NCI-H2196 treated with DMSO at 0.1 percent for 48 hours (cell line): ENCODE results near the gene LIPC.

Experiments
- DNase-seq: peaks from one replicate; lab custom pipeline; 2025; ENCODE audit not compliant: unreplicated experiment; lab: John Stamatoyannopoulos, UW

LIPC gene

DNA sequence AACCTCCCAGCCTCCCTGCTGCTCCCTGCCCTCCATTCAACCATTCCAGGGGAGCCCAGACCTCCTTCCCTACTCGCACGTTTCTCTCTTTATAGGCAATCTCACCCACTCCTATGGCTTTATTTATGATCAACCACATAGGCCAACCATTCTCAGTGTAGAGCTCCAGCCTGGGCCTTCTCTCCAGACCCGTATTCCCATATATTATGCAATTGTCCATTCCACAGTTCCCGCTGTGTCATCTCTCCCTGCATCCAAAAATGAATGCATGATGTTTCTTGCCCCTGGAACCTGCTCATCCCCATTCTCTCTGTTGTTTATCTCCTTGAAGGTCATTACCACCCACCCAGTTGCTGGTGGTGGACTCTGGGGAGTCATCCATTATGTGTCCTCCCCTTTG lies 140.7 kb downstream of the LIPC start:
- no peak for DNase-seq

DNA sequence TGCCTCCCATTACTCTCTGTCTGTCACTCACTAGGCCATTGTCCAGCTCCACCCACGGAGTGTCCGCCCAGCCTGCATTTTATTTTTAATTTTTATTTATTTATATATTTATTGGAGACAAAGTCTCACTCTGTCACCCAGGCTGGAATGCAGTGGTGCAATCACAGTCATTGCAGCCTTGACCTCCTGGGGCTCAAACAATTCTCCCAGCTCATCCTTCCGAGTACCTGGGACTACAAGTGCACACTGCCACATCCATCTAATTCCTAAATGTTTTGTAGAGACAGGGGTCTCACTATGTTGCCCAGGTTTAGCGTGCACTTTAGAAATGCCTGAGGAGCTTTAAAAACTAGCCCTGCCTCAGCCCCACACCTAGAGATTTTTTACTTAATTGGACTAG lies 141.5 kb downstream of the LIPC start:
- no peak for DNase-seq

DNA sequence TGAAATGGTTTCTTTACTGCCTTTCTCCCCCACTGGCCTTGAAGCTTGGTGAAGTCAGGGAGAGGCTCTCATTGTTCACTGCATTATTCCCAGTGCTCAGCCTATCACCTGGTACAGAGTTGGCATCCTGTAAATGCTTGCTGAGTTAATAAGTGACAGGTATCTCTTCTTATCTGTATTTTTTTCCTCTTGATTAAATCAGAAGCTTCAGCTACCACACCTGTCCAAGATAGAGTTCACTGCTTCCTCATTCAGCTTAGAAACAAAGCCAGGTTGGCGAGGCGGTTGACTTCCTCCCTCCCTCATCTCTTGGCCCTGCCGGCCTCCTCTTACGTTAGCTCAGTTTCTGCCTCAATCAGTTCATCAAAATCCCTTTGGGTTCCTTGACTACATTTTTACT lies 142.8 kb downstream of the LIPC start:
- DNase-seq, result no peak

DNA sequence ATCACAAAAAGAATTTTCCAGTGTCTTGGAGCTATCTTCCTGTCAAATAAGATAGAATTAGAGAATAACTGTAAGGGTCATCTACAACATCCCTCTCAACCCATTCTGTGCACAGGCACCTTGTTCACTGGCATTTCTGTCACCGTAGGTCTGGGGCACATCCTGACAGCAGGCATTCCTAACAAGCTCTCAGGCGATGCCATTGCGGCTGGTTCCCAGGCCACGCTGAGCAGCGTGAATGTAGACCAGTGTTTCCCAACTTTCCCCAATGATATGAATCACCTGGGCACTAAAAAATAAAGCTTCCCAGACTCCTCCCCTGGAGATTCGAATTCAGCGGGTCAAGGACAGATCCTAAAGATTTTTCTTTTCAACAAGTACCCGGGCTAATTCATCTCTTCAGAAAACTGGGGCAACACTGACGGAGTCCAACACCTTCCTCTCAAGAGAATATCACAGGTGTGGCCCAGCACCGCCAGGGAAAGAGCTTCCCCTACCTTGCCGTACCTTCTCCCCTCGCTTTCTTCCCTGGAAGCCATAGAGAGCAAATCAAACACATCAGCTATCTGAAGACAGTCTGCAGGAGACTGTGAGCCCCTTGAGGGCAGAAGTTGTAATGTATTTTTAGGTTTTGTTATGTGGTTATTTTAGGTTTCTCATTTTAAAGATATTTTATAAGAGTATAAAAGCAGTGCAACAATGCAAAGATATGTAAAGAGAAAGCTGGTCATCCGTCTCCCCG lies 143.4 kb downstream of the LIPC start:
- no peak for DNase-seq

DNA sequence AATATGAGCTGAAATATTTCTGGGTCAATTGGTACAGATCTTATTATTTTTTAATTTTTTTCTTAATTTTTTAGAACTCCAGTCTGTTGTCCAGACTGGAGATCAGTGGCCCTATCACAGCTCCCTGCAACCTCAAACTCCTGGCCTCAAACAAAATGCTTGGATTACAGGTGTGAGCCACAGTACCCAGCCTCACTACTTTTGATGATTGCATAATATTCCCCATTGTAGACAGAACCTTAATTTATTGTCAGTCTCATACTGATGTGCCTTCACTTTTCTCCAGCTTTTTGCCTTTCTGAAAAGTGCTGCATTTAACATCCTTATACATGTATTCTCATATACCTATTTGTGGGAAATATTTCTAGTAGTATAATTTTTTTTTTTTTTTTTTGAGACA lies 144.9 kb downstream of the LIPC start:
- DNase-seq, result no peak

DNA sequence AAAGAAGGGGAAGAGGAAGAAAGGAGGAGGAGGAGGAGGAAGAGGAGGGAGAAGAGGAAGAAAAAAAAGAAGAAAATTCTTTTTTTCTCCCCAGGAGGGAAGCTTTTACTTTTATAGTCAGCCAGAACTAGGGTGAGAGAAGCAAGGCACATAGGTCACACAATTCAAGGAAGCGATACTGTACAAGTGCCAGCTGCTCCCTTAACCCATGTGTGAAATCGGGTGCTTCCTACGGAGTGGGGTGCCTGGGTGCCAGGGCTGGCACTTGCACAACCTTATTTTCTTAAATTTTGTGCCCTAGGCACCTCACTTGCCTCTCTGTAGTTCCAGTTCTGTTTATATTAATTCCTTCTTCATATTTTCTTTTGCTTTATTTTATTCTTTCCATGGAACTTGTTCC lies 150.4 kb downstream of the LIPC start:
- DNase-seq, result no peak

DNA sequence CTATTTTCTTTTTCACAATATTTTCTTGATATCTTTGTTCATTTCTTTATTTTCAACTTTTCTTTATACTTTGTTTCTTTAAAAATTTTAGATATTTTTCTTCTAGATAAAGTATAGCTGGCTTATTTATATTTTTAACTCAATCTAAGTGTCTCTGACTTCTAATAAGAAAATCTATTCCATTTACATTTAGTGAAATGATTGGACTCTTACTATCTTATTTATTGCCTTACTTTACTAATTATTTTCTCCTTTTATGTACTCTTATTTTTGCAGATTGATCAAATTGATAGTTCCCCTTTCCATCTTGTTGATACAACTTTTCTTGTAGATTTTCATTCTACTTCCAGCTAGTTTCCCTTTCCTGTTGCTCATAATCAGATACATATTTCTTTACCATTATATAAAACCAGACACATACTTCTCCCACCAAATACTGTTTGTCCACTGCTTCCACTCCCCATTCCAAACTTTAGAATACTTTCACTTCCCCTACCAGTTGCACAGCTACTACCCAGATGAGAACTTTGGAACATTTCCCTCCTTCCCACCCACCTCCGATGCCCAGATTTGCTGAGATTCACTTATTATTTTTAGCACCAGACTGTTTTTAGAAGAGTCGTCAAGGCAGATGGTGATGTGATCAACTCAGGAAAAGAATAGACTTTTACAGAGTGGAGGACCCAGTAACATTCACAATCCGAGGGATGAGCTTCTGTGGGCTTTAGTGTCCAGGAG lies 151.5 kb downstream of the LIPC start:
- DNase-seq, result no peak

DNA sequence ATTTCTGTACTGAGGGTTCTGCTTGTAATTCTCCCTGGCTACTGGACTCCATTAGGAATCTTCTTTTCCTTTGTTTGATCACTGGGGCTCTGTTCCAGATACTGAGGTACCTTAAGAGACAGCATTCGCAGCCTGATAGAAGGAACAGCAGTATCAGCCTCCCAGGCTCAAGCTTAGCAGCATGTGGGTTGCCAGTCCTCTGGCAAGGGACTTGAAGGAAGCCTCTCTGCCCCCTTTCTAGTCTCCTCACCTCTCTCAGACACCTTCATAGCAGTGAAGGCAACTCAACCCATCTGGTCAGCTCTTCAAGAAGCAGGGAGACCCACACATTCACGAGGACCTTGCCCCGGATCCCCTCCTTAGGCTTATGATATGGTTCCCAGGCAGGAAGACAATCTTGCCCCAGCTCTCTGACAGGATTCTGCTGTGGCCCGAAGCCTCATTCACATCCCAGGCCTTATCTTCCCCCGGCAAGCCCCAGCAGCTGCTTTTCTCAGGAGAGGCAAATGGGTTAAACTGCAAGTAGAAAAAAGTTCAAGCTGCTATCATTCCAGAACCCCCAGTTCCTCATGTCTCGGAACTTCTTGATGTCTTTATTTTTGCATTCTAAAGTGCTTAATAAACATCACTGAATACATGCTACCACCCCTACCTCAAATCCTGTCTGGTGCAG lies 153.1 kb downstream of the LIPC start:
- no peak for DNase-seq

DNA sequence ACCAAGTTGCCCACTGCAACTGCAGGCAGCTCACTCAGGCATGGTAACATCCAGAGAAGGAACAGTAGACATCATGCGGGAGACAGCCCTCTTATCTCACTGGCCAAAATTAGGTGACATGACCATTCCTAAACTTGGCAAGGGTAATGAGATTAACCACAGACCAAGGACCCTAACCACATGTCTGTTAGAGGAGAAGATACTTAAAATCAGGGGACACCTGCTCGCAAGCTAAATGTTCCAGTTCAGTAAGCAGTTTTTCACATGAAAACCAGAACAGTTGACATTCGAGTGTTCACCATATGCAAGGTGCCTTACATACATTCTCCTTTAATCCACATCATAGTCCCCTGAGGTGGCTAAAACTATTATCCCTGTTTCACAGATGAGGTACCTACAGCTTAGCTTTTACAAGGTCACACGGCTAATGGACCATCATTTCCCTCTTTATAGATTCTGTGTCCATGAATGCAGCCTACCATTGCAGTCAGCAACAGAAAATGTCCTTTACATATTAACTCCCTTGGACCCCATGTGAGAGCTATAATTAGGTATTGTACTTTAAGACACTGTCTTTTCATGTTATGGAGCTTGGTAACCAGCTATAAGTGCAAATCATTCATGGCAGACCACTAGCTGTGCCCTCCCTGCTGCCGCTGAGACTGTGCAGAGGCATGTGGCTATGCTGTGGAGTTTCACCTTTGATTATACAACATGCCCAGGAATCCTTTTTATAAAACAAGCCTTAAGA lies 154.1 kb downstream of the LIPC start:
- no peak for DNase-seq

DNA sequence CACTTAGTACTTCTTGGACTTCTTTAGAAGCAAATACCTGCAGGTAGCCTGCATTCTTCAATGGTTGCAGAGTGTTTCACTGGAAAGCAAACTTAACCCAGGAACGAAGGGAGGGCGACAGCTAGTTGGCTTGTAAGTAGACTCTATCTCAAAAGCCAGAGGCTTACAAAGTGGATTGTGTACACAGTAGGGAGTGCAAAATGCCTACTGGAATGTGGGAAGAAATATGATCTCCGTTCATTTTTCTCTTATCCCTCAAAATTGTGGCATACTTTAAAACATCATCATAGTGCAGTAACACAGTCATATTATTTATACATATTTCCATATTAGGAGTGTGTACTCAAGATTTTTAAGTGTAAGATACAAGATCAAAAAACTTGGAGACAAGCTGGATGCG lies 155.7 kb downstream of the LIPC start:
- DNase-seq, result no peak

DNA sequence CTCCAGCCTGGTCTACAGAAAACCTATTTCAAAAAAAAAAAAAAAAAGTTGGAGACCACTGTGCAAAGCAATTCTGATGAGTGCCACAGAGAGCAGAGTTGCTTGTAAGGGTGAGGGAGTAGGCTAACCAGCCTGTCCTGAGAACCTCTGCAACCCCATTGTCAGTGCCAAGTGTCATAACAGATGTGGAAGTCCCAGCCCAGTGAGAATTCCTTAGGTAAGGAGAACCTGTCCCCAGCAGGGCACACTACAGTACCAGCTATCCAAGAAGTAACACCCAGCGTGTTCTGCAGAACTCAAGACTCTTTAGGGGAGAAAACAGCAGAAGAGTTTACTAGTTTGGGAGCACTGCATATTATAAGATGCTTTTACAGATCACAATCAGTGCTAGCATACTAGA lies 156.3 kb downstream of the LIPC start:
- DNase-seq, result no peak

DNA sequence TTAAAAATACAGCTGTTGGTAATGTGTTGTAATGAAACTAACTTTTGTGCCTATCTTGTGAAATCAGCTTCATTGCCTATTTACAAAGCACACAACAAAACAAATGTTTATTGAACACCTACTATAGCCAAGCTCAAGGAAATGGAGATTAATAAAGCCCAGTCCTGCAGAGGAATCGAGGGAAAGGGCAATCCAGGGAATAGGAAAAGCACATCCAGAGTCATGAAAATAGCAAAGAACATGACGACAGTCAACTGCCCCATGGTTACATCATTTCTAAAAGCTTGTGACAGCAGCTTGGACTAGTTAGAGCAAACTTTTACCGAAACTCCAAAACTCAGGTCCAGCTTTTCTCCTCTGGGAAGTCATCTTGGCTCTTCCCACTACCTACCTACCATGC lies 157.3 kb downstream of the LIPC start:
- no peak for DNase-seq

DNA sequence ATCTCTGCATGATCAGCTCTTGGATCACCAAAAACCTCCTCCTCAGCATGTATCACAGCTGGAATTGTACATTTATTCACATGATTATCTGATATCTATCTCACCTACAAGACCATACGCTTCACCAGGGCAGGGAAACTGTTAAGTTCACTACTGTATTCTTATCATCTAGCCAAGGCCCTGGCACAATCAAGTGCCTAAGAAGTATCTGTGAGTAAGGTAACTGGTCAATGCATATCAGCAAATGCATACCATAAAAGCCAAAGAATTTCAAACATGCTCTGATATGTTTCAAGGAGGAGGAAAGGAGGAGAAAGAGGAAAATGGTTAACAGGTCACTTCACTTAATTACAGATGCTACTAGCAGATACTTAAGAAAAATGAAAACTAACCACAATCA lies 158.4 kb downstream of the LIPC start:
- no peak for DNase-seq

DNA sequence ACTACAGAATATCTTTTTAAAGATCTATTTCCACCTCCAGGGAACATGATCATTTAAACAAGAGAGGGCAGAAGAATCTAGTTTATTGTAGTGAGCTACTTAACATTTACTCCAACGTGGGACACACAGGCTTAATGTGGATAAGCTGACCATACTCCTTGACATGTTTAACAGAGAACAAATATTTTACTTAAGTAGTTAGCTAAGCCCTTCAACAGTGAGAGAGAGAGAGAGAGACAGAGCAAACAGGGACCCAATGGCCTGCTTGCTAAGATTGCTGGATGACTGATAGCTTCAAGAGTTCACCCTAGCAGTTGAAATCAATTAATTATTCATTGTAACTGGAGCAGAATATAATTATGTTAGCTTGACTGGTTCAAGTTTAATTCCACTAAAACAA lies 159.1 kb downstream of the LIPC start:
- no peak for DNase-seq

DNA sequence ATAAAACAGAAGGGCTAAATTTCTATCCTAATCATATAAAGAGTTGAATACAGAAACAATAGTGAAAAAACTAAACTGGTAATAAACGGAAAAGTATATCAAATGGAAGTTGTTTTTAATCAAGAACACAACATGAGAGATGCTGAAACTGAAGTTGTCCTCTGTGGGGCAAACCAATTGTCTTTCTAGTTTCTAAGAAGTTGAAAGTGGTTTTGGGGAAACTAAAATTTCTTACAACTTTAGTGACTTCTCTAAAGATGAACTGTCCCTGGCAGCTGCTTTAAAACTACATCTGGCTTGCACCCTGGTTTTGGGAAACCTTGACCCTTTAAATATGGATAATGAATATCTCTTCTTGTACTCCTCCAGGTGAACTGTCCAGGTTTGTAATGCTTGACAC lies 162.1 kb downstream of the LIPC start:
- no peak for DNase-seq

DNA sequence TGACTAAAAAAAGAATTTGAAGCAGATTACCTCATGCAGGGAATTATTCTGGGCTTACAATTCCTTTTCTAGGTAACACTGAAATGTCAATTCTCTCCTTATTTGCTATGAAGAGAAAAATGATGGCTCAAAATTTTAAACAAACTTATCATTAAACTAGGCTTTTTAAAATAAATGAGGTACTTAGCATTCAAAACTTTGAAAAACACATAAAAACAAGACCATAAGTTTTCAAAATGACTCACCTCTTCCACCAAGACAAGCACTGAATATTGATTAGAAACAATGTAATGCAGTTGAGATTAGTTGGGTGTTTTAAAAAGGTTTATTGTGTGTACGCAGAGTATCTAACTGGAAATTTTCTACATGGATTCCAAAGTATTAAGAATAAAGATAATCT lies 163.1 kb downstream of the LIPC start:
- DNase-seq, result no peak

DNA sequence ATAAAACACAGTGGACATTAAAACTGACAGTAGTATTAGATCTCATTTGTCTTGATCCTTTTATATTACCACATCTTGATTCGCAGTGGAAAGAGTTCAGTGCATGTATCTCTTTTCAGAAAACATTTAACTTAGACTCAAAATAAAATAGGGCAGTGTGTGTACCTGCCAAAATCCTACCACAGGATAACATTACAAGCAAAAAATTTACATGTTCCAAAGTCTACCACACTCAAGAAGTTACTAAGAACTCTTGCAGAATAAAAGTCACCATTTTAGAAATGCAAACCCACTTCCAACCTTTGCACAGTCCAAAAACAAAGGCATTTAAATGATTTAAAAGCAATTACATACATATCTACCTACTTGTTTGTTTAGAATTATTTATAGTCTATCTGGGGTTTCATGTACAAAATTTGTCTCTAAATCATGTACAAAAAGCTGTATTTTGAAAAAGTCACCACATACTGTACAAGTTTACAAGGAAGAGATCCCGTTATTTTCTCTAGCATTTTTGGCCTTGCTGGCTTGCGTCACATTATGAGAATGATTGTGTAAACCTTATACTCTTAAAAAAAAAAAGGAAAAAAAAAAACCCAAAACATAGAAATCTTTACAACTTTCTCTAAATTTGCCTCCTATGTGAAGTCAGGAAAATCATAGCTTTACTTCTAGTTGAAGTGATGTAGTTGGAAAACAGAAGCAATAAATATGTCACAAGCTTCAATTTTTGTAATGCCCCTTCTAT lies 163.9 kb downstream of the LIPC start:
- no peak for DNase-seq

DNA sequence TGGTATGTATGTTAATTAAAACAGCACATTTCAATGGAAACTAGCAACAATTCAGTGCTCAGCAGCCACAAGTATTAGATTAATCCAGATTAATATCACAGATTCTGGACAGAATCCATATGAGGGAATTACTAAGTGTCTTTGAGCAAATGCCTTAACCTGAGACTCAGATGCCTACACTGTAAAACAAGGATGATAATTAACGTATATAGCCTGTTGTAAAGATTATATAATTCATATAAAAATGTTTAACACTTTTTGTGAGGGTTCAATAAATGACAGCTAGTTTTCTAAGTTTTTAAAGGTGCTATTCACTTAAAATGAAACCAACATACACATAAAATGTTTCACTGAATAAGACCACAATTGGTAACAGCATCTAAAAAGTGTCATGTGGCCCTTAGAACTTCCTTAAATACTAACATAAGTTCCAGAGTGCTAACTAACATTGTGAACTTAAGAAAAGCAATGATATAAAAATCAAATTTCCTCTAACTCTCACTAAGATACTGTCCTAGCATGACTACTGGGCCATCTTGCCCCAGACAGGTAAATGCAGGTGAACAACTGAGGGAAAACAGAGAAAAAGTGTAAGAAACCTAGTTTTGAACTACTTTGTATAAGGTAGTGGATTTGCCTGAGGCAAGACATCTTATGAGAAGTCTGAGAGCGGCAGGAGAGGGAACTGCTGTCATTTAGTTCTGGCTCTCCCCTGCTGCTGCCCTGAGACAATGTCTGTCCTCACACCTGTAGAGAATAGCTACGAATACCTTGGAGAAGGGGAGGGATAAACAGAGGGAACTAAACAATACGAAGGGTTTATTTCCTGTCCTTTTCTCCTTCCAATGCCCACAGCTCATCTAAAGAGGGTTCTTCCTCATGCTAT lies 166.4 kb downstream of the LIPC start:
- no peak for DNase-seq

DNA sequence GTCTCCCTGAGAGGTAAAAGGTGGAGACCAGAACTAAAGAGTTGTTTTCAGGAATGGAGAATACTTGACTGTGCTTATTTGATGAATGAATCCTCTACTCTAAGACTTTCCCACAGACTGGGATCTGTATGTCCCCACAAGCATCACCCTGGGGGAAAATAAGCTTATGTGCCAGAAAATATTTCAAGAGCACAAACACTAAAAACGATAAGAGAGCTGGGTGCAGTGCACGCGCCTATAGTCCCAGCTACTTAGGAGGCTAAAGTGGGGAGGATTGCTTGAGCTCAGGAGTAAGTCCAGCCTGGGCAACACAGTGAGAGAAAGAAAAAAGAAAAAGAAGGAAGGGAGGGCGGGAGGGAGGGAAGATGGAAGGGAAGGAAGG lies 167.0 kb downstream of the LIPC start:
- no peak for DNase-seq

DNA sequence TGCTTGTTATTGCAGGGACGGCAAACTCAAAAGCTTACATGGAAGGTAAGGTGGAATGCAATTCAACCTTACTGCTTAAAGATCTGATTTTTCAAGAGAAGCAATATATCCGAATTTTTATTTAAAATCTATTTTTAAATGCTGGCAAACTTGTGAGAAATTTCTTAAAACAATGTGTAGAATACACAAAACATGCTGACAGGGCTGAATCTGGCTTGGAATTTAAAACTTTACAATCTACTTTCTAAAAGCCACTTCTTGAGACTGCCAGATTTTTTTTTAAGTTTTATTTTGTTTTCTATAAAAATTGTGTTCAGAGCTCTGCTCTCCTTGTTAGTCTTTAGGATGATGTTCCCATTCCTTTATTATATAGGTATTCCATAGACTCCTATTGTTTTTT lies 171.0 kb downstream of the LIPC start:
- no peak for DNase-seq
